Epithelial cell of proximal tubule (primary cell): Measurements from ENCODE around the gene DRC1. TPM values are rescaled to one million over a fixed set of nuclear protein-coding genes. Genes with fewer than 3 reads are reported as not detected.

Experiments used
- DNase-seq: peaks from one replicate; pipeline ENCODE4 v3.0.0-alpha.2; 2011; ENCODE audit warnings: low read depth
- H3K4me3 ChIP-seq: 2 replicates; pipeline ENCODE4 v1.5.1; 2011; ENCODE audit warnings: low read depth, mild to moderate bottlenecking, low read length
- CTCF ChIP-seq: conservative IDR thresholded peaks from 2 replicates; pipeline ENCODE4 v1.5.1; 2012; ENCODE audit warnings: low read depth, mild to moderate bottlenecking, low read length
- total RNA-seq: library from RNA; depleted of rRNA; stranded (reverse); fragments of >200 nt; gene quantifications from 2 replicates; pipeline ENCODE4 v1.2.3, GENCODE V29; 2015

DRC1 gene
- total RNA-seq, 1 donor from 2014 or later: not detected

DNA sequence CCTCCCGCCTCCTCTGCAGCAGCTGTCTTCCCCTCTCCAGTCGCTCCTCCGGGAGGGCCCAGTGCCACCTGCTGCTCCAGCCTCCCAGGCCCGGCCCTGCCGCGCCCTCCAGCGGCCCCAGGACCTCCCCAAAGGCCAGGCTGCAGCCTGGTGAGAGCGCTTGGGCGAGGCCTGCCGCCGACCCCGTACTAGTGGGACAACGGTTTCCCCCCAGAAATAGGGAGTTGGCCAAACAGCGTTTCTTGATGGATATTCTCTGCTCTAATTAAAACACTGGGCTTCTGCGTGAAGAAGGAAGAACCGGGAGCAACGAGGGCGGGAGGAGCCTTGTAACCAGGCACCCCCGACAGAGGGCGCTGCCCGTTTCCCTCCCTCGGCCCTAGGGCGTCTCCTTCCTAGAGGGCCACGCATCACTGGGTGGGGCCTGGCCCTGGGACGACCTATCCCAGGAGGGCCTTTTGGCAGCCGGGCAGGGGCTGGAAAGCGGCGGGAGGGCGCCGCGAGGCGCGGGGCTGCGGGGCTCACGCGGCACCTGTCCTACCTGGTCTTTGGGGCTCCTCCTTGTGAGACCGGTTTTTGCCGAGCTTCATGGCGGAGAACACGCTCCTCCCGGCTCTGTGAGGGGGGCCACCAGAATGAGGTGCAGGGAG is 101.6 kb downstream of the DRC1 start:
- H3K4me3 ChIP-seq: peak overlapping the region; percentile 55
- no peak for DNase-seq
- TF ChIP-seq CTCF: peak; percentile 96

DNA sequence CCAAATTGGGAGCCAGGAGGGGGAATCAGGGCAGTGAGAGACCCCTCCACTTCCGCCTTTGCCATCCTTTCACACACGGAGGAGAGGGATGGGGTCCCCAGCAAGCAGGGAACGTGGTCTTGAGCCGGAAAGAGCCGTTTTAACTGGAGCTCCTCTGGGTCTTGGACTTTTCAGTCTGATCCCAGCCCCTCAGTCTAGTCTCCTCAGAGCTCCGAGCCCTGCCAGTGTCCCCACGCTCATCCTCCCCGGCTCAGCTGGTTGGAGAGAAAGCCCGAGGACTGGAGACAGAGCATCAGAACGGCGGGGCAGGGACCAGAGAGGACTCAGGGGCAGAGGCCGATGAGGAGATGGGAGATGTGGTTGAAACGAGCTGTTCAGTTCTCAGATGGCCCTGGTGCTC is 102.3 kb downstream of the DRC1 start:
- peak overlapping the region; percentile 55 for H3K4me3 ChIP-seq
- no peak for TF ChIP-seq CTCF
- DNase-seq: no peak

DNA sequence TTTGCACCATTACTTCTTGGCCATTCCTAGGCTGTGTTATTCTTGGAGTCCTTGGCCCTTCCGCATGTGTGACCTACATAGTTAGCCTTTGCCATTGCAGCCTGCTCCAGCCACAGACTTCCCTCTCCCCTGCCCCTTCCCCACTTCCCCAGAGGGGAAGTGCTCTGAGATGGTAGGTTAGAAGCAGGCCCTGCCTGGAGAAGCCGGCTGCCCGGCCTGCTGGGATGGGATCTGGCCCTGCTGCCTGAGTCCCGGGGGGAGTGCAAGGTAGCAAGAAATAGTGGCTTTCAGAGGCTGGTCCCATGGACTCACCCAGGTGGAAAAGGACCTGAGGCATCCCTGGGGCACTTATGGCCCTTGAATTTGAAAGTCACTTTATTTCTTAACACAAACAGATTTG is 104.6 kb downstream of the DRC1 start:
- DNase-seq: no peak
- no peak for TF ChIP-seq CTCF

More for the DNA sequence above, 104.6 kb downstream of the DRC1 start:
- no peak overlapping the region for H3K4me3 ChIP-seq

Other genes with a start within 250 kb of the DRC1 start
- gene GAREM2, start 228.8 kb upstream of the DRC1 start, total RNA-seq: 1.9 and 3.3 TPM in 2 replicates
- 89.0 and 105 TPM in 2 replicates for gene HADHA, start 157.3 kb upstream of the DRC1 start, total RNA-seq
- 71.1 and 77.8 TPM in 2 replicates for gene HADHB, start 157.0 kb upstream of the DRC1 start, total RNA-seq
- gene SELENOI, start 55.8 kb upstream of the DRC1 start, total RNA-seq: 19.3 and 27.1 TPM in 2 replicates
- gene ADGRF3, start 55.1 kb upstream of the DRC1 start, total RNA-seq: 0.69 TPM in 1 of 2 replicates, not detected in the other
- not detected in 2 replicates for gene OTOF, start 76.2 kb downstream of the DRC1 start, total RNA-seq
- gene CIB4, start 239.4 kb downstream of the DRC1 start, total RNA-seq: not detected in 2 replicates